BLaER1 treated with 17β-estradiol and CSF1 and Interleukin-3, amounts not matched to agents 10 nM and 100 nM (cell line): ENCODE measurements around the gene CSPG4.

ENCODE experiments used
- H3K27ac ChIP-seq, 11 experiments: shearing (Covaris generic); formaldehyde crosslinking; 2 replicates each; pipeline ENCODE4 v1.8.1; 2022
- H3K27me3 ChIP-seq, 11 experiments: shearing (Covaris generic); formaldehyde crosslinking; 2 replicates each; pipeline ENCODE4 v1.8.1; 2022
- H3K36me3 ChIP-seq, 11 experiments: shearing (Covaris generic); formaldehyde crosslinking; 2 replicates each; pipeline ENCODE4 v1.8.1; 2022
- H3K4me1 ChIP-seq, 10 experiments: shearing (Covaris generic); formaldehyde crosslinking; 2 replicates each; pipeline ENCODE4 v1.8.1; 2022
- H3K4me2 ChIP-seq, 11 experiments: shearing (Covaris generic); formaldehyde crosslinking; 2 replicates each; pipeline ENCODE4 v1.8.1; 2022
- H3K4me3 ChIP-seq, 10 experiments: shearing (Covaris generic); formaldehyde crosslinking; 2 replicates each; pipeline ENCODE4 v1.8.1; 2022
- H3K9ac ChIP-seq, 11 experiments: shearing (Covaris generic); formaldehyde crosslinking; 2 replicates each; pipeline ENCODE4 v1.8.1; 2022
- H3K9me3 ChIP-seq, 11 experiments: shearing (Covaris generic); formaldehyde crosslinking; replicated peaks in 1 of 11; 2 replicates each; pipeline ENCODE4 v1.8.1; 2022
- H4K20me1 ChIP-seq, 11 experiments: shearing (Covaris generic); formaldehyde crosslinking; 2 replicates each; pipeline ENCODE4 v1.8.1; 2022
- Cebpa-rat ChIP-seq, 11 experiments: shearing (Covaris generic); IDR thresholded peaks; 2 replicates each; pipeline ENCODE4 v1.8.1; 2022

Gene CSPG4

GRCh38 chr15:75727851-75728715 is 15.4 kb upstream of the CSPG4 start:
- Histone ChIP-seq H3K4me2 (no peak overlapping the region), H3K27me3 (no peaks in the 10 kb centered on the region), H3K9me3 (no peaks in the 10 kb centered on the region), H3K36me3 (no peaks in the 10 kb centered on the region), H3K9ac (peak overlapping the region in 2 of 11 experiments; percentile 29 to 33; a peak in 1 of 22 replicates), H3K4me1 (peaks cover 33 to 61% (median 50%) of the 10 kb centered on the region in 10 experiments), H4K20me1 (no peaks in the 10 kb centered on the region; a peak in 2 of 22 replicates), H3K4me3 (no peak overlapping the region), H3K27ac (no peak overlapping the region)
- TF ChIP-seq Cebpa-rat (IDR thresholded peaks at IDR 0.05), result no peak

GRCh38 chr15:75727031-75727531 is 14.4 kb upstream of the CSPG4 start:
- Histone ChIP-seq H3K9ac (peak overlapping the region in 3 of 11 experiments; percentile 5 to 33 (median 29); a peak in 3 of 22 replicates), H3K27ac (no peak overlapping the region), H3K4me1 (peaks cover 24 to 61% (median 45%) of the 10 kb centered on the region in 10 experiments), H3K27me3 (no peaks in the 10 kb centered on the region), H3K36me3 (no peaks in the 10 kb centered on the region), H3K4me2 (0 out of 22 replicates have a peak overlapping the region, but pooled peaks of 1 of the 11 experiments have one; percentile 2), H3K4me3 (no peak overlapping the region), H4K20me1 (no peaks in the 10 kb centered on the region; a peak in 2 of 22 replicates), H3K9me3 (no peaks in the 10 kb centered on the region)
- no peak for TF ChIP-seq Cebpa-rat (IDR thresholded peaks at IDR 0.05)

GRCh38 chr15:75725719-75726607 is 13.3 kb upstream of the CSPG4 start:
- TF ChIP-seq Cebpa-rat (IDR thresholded peaks at IDR 0.05), result no peak
- Histone ChIP-seq H3K9ac (no peak overlapping the region; a peak in 1 of 22 replicates), H3K27ac (no peak overlapping the region; a peak in 1 of 22 replicates), H3K4me2 (peak overlapping the region in 9 of 11 experiments; percentile 5 to 73 (median 61); a peak in 12 of 22 replicates), H4K20me1 (no peaks in the 10 kb centered on the region; a peak in 2 of 22 replicates), H3K36me3 (no peaks in the 10 kb centered on the region), H3K27me3 (no peaks in the 10 kb centered on the region), H3K4me1 (peaks cover 18 to 58% (median 40%) of the 10 kb centered on the region in 10 experiments), H3K9me3 (no peaks in the 10 kb centered on the region), H3K4me3 (no peak overlapping the region)

- Histone ChIP-seq H3K27me3 (no peaks in the 10 kb centered on the region), H3K4me1 (peaks cover 24 to 62% (median 46%) of the 10 kb centered on the region in 10 experiments), H3K27ac (peak overlapping the region in 2 of 11 experiments; percentile 7 to 80; a peak in 2 of 22 replicates)
Measured at GRCh38 chr15:75725006-75725718, 12.5 kb upstream of the CSPG4 start.

GRCh38 chr15:75723847-75724660 is 11.4 kb upstream of the CSPG4 start:
- H3K27ac ChIP-seq, result peak overlapping the region; percentile 13 to 86 (median 49); a peak in 14 of 22 replicates
- peak overlapping the region; percentile 50 to 84 (median 60) for H3K4me2 ChIP-seq

More at GRCh38 chr15:75725006-75725718, 12.5 kb upstream of the CSPG4 start:
- Histone ChIP-seq H4K20me1 (no peaks in the 10 kb centered on the region; a peak in 2 of 22 replicates), H3K4me2 (peak overlapping the region in 9 of 11 experiments; percentile 5 to 73 (median 61); a peak in 16 of 22 replicates), H3K9me3 (no peaks in the 10 kb centered on the region), H3K4me3 (no peak overlapping the region), H3K9ac (no peak overlapping the region; a peak in 1 of 22 replicates), H3K36me3 (no peaks in the 10 kb centered on the region)
- no peak for TF ChIP-seq Cebpa-rat (IDR thresholded peaks at IDR 0.05)

GRCh38 chr15:75723171-75723846 is 10.7 kb upstream of the CSPG4 start:
- H3K9ac ChIP-seq, result peak overlapping the region in 8 of 11 experiments; percentile 10 to 59 (median 36); a peak in 7 of 22 replicates

More at GRCh38 chr15:75723847-75724660, 11.4 kb upstream of the CSPG4 start:
- H3K27me3 ChIP-seq, result no peaks in the 10 kb centered on the region
- peaks cover 24 to 62% (median 49%) of the 10 kb centered on the region in 10 experiments for H3K4me1 ChIP-seq
- TF ChIP-seq Cebpa-rat (IDR thresholded peaks at IDR 0.05), result no peak
- H3K4me3 ChIP-seq, result no peak overlapping the region
- H3K9ac ChIP-seq, result peak overlapping the region in 9 of 11 experiments; percentile 10 to 67 (median 32); a peak in 10 of 22 replicates
- H3K36me3 ChIP-seq, result no peaks in the 10 kb centered on the region
- no peaks in the 10 kb centered on the region; a peak in 2 of 22 replicates for H4K20me1 ChIP-seq
- no peaks in the 10 kb centered on the region for H3K9me3 ChIP-seq

More at GRCh38 chr15:75723171-75723846, 10.7 kb upstream of the CSPG4 start:
- Histone ChIP-seq H3K4me2 (peak overlapping the region; percentile 50 to 84 (median 60)), H4K20me1 (no peaks in the 10 kb centered on the region; a peak in 2 of 22 replicates), H3K9me3 (no peaks in the 10 kb centered on the region), H3K27ac (peak overlapping the region in 9 of 11 experiments; percentile 36 to 86 (median 52); a peak in 14 of 22 replicates), H3K4me3 (no peak overlapping the region), H3K4me1 (peaks cover 24 to 62% (median 50%) of the 10 kb centered on the region in 10 experiments), H3K36me3 (no peaks in the 10 kb centered on the region), H3K27me3 (no peaks in the 10 kb centered on the region)
- no peak for TF ChIP-seq Cebpa-rat (IDR thresholded peaks at IDR 0.05)
